HG02798 (cell line): ENCODE measurements around the gene F7.
"Not testable (repeated sequence)": the region's sequence is repeated elsewhere in the genome, so short reads cannot be mapped to it uniquely, and the experiment has no call there.

Experiments used
- ATAC-seq: cut with Tn5 transposase; IDR thresholded peaks from one replicate; pipeline ENCODE4 v1.9.1; 2021; ENCODE audit warnings: mild to moderate bottlenecking; ENCODE audit not compliant: unreplicated experiment, poor library complexity

F7 gene

GRCh38 chr13:113105032-113105920, at the start of gene F7:
F7 (plus strand) TSS chr13:113105791; CDS start chr13:113105842, 51 bp downstream.
- ATAC-seq: no peak

- ATAC-seq: no peak
Observed at GRCh38 chr13:113057084-113057483, 48.5 kb upstream of the F7 start.

- ATAC-seq: not testable (repeated sequence)
Observed at GRCh38 chr13:113057559-113057958, 48.0 kb upstream of the F7 start.

- no peak for ATAC-seq
Observed at GRCh38 chr13:113058129-113058987, 47.2 kb upstream of the F7 start.

- ATAC-seq: no peak
Observed at GRCh38 chr13:113058988-113059850, 46.4 kb upstream of the F7 start.

GRCh38 chr13:113059891-113060290, 45.7 kb upstream of the F7 start:
- no peak for ATAC-seq

GRCh38 chr13:113060557-113061270, 44.9 kb upstream of the F7 start:
- ATAC-seq: no peak

- no peak for ATAC-seq
Observed at GRCh38 chr13:113061271-113061625, 44.3 kb upstream of the F7 start.

- no peak for ATAC-seq
Observed at GRCh38 chr13:113061796-113062425, 43.7 kb upstream of the F7 start.

GRCh38 chr13:113062691-113063090, 42.9 kb upstream of the F7 start:
- ATAC-seq: no peak

- ATAC-seq: no peak
Observed at GRCh38 chr13:113063091-113063491, 42.5 kb upstream of the F7 start.

- ATAC-seq: no peak
Observed at GRCh38 chr13:113064000-113064533, 41.5 kb upstream of the F7 start.

GRCh38 chr13:113064534-113065405, 40.8 kb upstream of the F7 start:
- ATAC-seq: no peak

GRCh38 chr13:113065406-113066141, 40.0 kb upstream of the F7 start:
- no peak for ATAC-seq

- no peak for ATAC-seq
Observed at GRCh38 chr13:113066142-113066455, 39.5 kb upstream of the F7 start.

GRCh38 chr13:113066746-113067145, 38.8 kb upstream of the F7 start:
- ATAC-seq: no peak
